ENCODE data around the gene CTNNBL1.

- TF ChIP-seq GATA3 (IDR thresholded peaks at IDR 0.05; ENCODE audit: low read depth, low read length) = no peak
- no peak for TF ChIP-seq GATA2 (IDR thresholded peaks at IDR 0.05; ENCODE audit: low read depth, low read length)
Measured at GRCh38 chr20:37845878-37846277, 152.0 kb downstream of the CTNNBL1 start.
